ENCODE data around the gene PPP1R13L. TPM values are rescaled to one million over a fixed set of nuclear protein-coding genes. Genes with fewer than 3 reads are reported as not detected.

PPP1R13L gene
- total RNA-seq, 4 donors from 2014 or later: 5.5 to 15.5 (median 9.3) TPM

DNA sequence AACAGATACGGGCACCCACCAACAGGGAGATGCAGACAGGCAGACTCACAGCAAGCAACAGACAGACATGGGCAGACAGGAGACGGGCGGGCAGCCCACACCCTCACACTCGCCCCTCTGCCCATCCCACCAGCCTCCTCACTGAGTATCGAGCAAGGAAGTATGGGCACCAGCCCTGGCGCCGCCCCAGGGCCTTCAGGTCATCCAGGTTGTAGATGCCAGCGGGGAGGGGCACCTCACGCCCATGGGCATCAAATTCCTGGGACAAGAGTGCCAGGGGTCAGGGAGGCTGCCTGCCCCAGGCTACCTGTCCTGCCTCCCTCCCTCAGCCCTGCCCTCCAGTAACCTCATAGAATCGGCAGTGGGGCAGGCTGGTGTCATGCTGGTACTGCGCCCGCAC, 40.2 kb downstream of the PPP1R13L start:
- H3K27me3 ChIP-seq: no peaks in the 10 kb centered on the region
- peaks cover 0 to 13% (median 0%) of the 10 kb centered on the region in 3 donors for H3K4me1 ChIP-seq
- no peak overlapping the region for H3K4me3 ChIP-seq
- no peak overlapping the region for H3K27ac ChIP-seq
- peaks cover 0 to 56% of the 10 kb centered on the region in 2 donors for H3K36me3 ChIP-seq
- TF ChIP-seq EP300 (IDR thresholded peaks at IDR 0.05): no peak
- no peak for TF ChIP-seq POLR2AphosphoS5 (IDR thresholded peaks at IDR 0.05)
- TF ChIP-seq CTCF (IDR thresholded peaks at IDR 0.05): no peak
- no peak for TF ChIP-seq POLR2A (IDR thresholded peaks at IDR 0.05)
- WGBS, 2 donors (ENCODE audit: low coverage in 1 of 2): no CpG with 5 or more reads among the region's 12 CpGs
- H3K9me3 ChIP-seq: no peaks in the 10 kb centered on the region
- no peak for ATAC-seq

DNA sequence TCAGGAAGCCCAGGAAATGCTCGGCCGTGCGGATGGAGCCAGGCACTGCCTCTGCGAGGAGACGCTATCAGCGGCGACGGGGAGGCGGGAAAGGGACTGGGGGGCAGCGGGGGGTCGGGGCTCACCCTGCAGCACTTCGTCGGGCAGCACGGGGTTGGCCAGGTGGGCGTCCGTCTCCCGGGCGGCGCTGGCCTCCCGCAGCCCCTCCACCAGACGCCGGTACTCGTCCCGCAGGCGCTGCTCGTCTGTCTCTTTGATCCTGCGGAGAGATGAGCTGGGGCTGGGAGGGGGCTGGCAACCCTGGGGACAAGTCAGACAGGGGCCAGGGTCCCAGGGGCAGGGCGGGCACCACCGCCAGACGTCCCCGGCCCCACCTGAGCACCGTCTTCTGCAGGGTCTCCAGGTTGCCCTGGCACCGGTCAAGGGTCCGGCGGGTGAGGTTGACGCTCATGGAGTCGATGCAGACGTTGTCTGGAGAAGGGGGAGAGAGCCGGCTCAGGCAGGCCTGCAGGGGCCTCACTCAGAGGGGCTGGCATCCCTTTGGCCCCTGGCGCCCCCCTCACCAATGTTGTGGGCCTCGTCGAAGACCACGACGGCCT, 40.9 kb downstream of the PPP1R13L start:
- 80% methylated on average over 1 of the region's 44 CpGs; no CpG with 5 or more reads in 1 of the 2 donors for WGBS, 2 donors (ENCODE audit: low coverage in 1 of 2)
- Histone ChIP-seq H3K36me3 (peaks cover 0 to 63% of the 10 kb centered on the region in 2 donors), H3K27me3 (no peaks in the 10 kb centered on the region), H3K4me1 (peaks cover 0 to 6% (median 0%) of the 10 kb centered on the region in 3 donors), H3K27ac (no peak overlapping the region), H3K9me3 (no peaks in the 10 kb centered on the region), H3K4me3 (no peak overlapping the region)
- no peak for ATAC-seq
- TF ChIP-seq POLR2A (IDR thresholded peaks at IDR 0.05): no peak
- no peak for TF ChIP-seq CTCF (IDR thresholded peaks at IDR 0.05)
- no peak for TF ChIP-seq POLR2AphosphoS5 (IDR thresholded peaks at IDR 0.05)
- TF ChIP-seq EP300 (IDR thresholded peaks at IDR 0.05): no peak

GRCh38 chr19:45362291-45362690, 42.6 kb downstream of the PPP1R13L start:
- Histone ChIP-seq H3K4me1 (no peaks in the 10 kb centered on the region), H3K27ac (no peak overlapping the region), H3K9me3 (no peaks in the 10 kb centered on the region), H3K27me3 (no peaks in the 10 kb centered on the region), H3K36me3 (peaks cover 0 to 75% of the 10 kb centered on the region in 2 donors), H3K4me3 (no peak overlapping the region)
- WGBS, 2 donors (ENCODE audit: low coverage in 1 of 2): no CpG with 5 or more reads among the region's 16 CpGs
- TF ChIP-seq POLR2AphosphoS5 (IDR thresholded peaks at IDR 0.05) (no peak), EP300 (IDR thresholded peaks at IDR 0.05) (no peak), POLR2A (IDR thresholded peaks at IDR 0.05) (no peak), CTCF (IDR thresholded peaks at IDR 0.05) (no peak)
- ATAC-seq: no peak

- peaks cover 0 to 82% of the 10 kb centered on the region in 2 donors for H3K36me3 ChIP-seq
- TF ChIP-seq EP300 (IDR thresholded peaks at IDR 0.05) (no peak), POLR2AphosphoS5 (IDR thresholded peaks at IDR 0.05) (no peak), POLR2A (IDR thresholded peaks at IDR 0.05) (no peak), CTCF (IDR thresholded peaks at IDR 0.05) (no peak)
- WGBS, 2 donors (ENCODE audit: low coverage in 1 of 2): 87 to 100% methylated on average over 3 to 8 of the region's 14 CpGs
- H3K9me3 ChIP-seq: no peaks in the 10 kb centered on the region
- H3K4me1 ChIP-seq: no peaks in the 10 kb centered on the region
- ATAC-seq: no peak
- no peak overlapping the region for H3K4me3 ChIP-seq
- H3K27me3 ChIP-seq: no peaks in the 10 kb centered on the region
- no peak overlapping the region for H3K27ac ChIP-seq
Measured at GRCh38 chr19:45361608-45362007, 43.3 kb downstream of the PPP1R13L start.

GRCh38 chr19:45358213-45358792, 46.6 kb downstream of the PPP1R13L start:
- 91 to 92% methylated on average over 3 to 7 of the region's 12 CpGs for WGBS, 2 donors (ENCODE audit: low coverage in 1 of 2)
- peaks cover 0 to 93% of the 10 kb centered on the region in 2 donors for H3K36me3 ChIP-seq

More at GRCh38 chr19:45358213-45358792, 46.6 kb downstream of the PPP1R13L start:
- ATAC-seq: no peak
- Histone ChIP-seq H3K4me1 (no peaks in the 10 kb centered on the region), H3K4me3 (no peak overlapping the region), H3K9me3 (no peaks in the 10 kb centered on the region), H3K27me3 (no peaks in the 10 kb centered on the region), H3K27ac (no peak overlapping the region)
- TF ChIP-seq POLR2AphosphoS5 (IDR thresholded peaks at IDR 0.05) (no peak), CTCF (IDR thresholded peaks at IDR 0.05) (no peak)

All from gastroesophageal sphincter (tissue), 4 donors.